Stimulated activated CD8-positive, alpha-beta memory T cell treated with anti-CD3 and anti-CD28 coated beads, Interleukin-12 subunit alpha, Interleukin-12 subunit beta, amount 100 ng/mL, for 24 hours (primary cell): Measurements from ENCODE around the gene GRIK1.

Source experiments
- DNase-seq: peaks from one replicate; pipeline ENCODE4 v3.0.0-alpha.2; 2020; ENCODE audit errors: extremely low read depth

The GRIK1 gene

GRCh38 chr21:29909571-29909970 lies 30.2 kb downstream of the GRIK1 start:
- no peak for DNase-seq

GRCh38 chr21:29904359-29905282 lies 35.2 kb downstream of the GRIK1 start:
- no peak for DNase-seq

DNA sequence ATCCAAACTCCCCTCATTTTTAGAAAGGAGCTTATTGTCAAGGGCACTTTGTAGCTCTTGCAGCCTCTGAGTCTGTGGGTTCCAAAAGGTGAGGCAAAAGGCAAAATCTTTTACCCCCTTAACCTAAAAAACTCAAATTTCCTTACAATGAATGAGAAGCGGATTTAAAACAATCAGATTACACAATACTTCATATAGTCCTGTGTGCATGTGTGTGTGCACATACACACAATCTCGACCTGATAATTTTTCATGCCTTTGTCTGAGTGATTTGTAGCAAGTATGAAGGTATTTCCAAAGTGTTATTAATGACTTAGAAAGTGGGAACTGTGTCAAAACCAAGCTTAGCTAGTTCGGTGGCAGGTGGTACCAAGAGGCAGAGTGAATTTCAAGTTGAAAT lies 42.9 kb downstream of the GRIK1 start:
- no peak for DNase-seq

DNA sequence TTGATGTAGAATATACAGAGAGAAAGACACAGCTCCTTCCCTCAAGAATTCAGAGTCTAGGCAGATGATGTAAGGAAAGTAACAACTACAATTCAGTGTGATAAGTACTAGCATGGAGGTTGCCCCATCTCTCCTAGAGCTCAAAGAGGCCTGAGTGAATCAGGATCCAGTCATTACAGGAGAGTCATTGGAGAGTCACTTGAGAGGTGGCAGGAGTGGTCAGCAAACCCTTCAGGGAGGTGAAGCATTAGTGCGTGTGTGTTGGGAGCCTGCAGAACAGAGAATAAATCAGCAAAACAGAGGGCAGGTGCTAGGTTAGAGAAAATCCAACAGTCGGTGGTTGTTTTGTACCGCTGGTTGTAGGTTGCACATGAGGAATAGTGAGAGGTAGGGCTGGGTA lies 46.1 kb downstream of the GRIK1 start:
- DNase-seq = no peak

DNA sequence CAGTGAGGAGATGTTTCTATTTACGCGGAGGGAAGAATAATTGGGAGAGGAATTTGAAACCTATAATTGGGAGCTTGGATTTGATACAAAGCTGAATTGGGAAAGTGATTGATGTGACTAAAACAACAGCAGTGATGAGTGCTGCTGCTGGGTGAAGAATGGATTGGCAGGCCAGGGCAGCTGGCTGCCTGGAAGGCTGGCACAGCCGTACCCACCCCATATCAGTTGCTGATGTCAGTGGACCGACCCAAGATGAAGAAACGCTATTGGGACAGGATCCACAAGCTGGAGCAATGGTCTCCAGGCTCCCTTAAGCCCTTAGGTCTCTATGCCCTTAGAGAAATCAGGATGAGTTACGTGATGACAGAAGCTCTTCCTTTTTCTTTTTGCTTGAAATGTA lies 47.4 kb downstream of the GRIK1 start:
- no peak for DNase-seq

DNA sequence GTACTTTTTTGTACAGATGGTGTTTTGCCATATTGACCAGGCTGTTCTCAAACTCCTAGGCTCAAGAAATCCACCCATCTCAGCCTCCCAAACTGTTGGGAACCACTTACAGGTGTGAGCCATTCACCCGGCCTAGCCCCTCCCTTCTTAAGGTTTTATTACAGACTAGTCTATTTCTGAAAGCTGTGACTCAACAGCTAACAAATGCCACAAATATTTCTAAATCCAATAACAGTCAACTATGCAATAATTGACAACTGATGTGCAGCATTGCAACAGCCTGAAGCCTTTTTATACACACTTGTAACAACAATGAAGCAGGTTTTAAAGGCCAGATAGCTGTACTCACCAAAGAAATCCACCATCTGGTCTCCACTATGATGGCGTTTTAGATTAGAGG lies 51.4 kb downstream of the GRIK1 start:
- DNase-seq = no peak

- DNase-seq = no peak
These were observed 52.3 kb downstream of the GRIK1 start for GRCh38 chr21:29887313-29888009.

- no peak for DNase-seq
These were observed 54.3 kb downstream of the GRIK1 start for GRCh38 chr21:29885491-29885890.

- DNase-seq = no peak
These were observed 63.9 kb downstream of the GRIK1 start for GRCh38 chr21:29875873-29876272.

DNA sequence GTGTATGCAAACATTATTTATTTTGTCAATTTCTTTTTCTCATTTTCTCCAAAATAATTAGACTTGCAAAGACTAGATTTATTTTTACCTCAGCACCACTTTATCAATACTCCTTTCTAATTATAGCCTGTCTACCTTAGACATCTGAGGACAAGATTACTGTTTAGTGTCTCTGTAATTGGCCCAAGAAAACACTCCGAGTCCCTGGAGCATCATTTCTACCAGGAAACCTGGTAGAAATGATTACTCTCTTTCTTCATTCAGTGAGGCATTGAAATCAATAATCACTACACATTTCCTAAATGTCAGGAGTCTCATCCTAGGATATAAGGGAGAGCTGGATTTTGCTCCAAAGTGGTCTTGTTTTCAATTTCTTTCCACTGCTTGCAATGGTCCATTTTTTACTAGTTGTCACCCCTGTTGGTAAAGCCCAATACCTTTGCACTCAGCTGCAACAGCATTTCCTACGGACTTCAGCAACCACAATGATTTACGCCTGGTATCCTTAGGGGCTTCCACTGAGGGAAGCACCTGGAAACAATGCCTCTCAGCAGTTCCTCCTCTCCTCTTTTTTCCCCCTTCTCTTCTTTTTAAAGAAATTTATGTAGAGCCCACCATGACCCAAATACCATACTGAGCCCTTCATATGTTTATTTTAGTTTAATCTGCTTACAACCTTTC lies 64.6 kb downstream of the GRIK1 start:
- no peak for DNase-seq

DNA sequence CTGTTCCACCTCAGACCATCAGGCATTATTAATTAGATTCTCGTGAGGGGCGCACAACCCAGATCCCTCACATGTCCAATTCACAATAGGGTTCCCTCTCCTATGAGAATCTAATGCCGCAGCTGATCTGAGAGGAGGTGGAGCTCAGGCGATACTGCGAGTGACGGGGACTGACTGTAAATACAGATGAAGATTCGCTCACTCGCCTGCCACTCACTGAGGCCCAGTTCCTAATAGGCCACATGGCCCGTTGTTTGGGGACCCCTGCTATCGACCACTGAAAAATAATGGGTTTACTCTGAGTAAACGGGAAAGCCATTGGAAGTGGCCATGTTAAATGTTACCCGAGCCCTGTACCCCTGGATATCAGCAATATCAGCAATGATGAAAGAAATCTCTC lies 65.9 kb downstream of the GRIK1 start:
- no peak for DNase-seq

DNA sequence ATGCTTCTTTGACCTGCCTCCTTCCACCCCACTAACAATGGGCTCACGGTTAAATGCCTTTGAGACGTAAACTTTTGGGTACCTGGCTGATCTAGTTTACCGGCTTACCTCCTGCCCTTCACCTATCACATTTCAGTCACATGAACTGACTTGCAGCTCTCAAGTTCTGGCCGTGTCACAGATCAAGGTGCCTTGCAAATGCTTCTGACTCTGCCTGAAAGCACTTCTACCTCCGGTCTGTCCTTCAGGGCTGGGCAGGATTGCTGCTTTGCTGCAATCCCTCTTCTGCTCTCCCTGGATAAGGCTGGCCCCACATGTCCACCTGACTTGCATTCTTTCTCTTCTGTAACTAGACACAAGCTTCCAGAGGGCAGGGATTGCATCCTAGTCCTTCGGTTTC lies 69.0 kb downstream of the GRIK1 start:
- no peak for DNase-seq

DNA sequence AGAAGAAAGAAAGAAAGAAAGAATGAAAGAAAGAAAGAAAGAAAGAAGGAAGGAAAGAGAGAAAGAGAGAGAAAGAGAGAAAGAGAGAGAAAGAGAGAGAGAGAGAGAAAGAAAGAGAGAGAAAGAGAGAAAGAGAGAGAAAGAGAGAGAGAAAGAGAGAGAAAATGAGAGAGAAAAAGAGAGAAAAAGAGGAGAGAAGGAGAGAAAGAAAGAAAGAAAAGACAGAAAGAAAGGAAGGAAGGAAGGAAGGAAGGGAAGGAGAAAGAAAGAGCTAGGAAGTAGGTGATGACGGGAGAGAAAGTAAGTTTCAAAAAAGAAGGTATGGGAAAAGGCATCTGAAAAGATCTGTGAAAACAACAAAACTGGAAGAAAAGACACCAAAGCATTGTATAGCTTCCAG lies 72.0 kb downstream of the GRIK1 start:
- DNase-seq = no peak

- DNase-seq = no peak
These were observed 79.5 kb downstream of the GRIK1 start for GRCh38 chr21:29860346-29860745.

DNA sequence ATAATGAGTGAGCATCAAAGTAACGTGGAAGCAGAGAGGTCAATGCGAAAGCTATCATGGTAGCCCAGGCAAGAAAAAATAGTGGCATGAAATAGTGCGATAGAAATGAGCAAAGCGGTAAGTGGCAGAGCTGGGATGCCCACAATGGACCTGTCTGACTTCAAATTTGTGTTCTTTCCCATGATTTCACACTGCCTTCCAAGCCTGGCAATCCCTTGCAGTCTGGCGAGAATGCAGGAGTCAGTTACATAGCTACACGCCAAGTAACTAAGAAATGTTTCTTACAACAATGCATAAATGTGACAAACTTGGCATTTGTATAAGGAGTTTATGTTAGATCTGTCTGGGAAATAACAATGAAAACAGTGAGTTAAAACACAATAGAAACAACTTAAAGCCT lies 82.6 kb downstream of the GRIK1 start:
- DNase-seq = no peak

DNA sequence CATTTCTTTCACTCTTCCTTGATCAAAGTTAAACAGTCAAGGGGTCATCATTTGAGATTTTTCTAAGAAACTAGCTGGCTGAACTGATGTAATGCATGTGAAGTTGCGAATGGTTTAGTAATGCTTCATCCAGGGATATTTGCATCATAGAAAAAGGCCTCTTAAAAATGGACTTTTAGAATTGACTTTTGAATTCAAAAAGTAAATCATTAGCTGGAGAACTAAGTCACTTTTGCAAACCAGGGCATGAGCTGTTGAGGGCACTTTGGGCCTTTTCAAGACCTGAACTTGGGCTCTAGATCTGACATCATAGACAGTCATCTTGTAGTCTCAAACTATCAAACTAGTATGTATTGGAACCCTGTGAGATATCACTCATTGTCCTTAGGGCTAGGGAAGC lies 85.0 kb downstream of the GRIK1 start:
- DNase-seq = no peak

- DNase-seq = no peak
These were observed 88.2 kb downstream of the GRIK1 start for GRCh38 chr21:29851611-29852010.

GRCh38 chr21:29849735-29850176 lies 90.0 kb downstream of the GRIK1 start:
- DNase-seq = peak; percentile 3

GRCh38 chr21:29843804-29844203 lies 96.0 kb downstream of the GRIK1 start:
- DNase-seq = no peak

- no peak for DNase-seq
These were observed 105.2 kb downstream of the GRIK1 start for GRCh38 chr21:29834617-29835016.

GRCh38 chr21:29832217-29832616 lies 107.6 kb downstream of the GRIK1 start:
- no peak for DNase-seq

DNA sequence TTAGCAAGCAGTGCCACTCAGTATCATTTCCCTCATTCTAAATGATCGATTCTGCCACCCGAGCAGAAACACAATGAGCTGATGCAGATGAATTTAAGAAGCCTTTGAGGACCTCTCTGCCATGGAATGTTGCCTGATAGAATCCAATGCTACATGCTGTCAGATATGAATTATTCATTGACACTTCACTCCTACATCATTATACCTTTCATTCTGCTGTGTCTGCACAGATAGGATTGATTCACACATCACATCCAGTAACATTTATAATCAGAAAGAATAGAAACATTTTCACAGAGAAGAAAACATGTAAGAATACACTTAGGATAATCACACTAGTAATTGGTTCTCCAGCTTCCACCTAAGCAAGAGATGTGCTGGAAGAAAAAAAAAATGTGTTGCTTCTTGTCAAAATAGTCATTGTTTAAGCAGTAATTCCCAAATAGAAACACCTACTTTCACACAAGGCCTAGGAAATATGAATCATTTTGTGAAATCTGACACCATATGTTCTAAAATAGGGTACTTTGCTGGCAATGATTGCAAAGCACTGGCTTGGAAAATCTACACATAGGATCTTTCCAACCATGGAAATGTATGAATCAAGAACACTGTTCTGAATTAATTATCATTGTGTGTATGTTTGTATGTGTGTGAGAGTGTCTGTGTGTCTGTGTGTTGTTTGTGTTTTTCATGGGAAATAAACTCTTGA lies 110.1 kb downstream of the GRIK1 start:
- no peak for DNase-seq
